Gastrocnemius medialis (tissue), 4 donors: ENCODE results near the gene KRTAP22-1. TPM values are rescaled to one million over a fixed set of nuclear protein-coding genes. Genes with fewer than 3 reads are reported as not detected.

Experiments
- ATAC-seq, 2 donors: fragments of 150-250 bp; one replicate each; pipeline ENCODE4 v1.9.1; 2016
- DNase-seq, 2 donors: peaks; one replicate each; pipeline ENCODE4 v3.0.0-alpha.2; 2019
- H3K27ac ChIP-seq, 4 donors: fragments of 200-600 bp; sonication (generic); 1 replicate in 1 of 4; 2 replicates in 3 of 4; pipeline ENCODE4 v1.5.1; 2016 to 2018; ENCODE audit warnings: mild to moderate bottlenecking in 2 of 4, moderate library complexity in 1 of 4
- H3K27me3 ChIP-seq, 3 donors: fragments of 200-600 bp; sonication (generic) in 2 of 3; 1 replicate in 1 of 3; 2 replicates in 2 of 3; pipeline versions ENCODE4 v1.5.1 to v1.6.0; 2016 to 2019; ENCODE audit warnings: mild to moderate bottlenecking in 1 of 3, moderate library complexity in 1 of 3
- H3K36me3 ChIP-seq, 2 donors: fragments of 200-600 bp; sonication (generic) in 1 of 2; one replicate each; pipeline ENCODE4 v1.5.1; 2017 to 2018
- H3K4me1 ChIP-seq, 2 donors: fragments of 200-600 bp; sonication (generic) in 1 of 2; one replicate each; pipeline ENCODE4 v1.5.1; 2016 to 2017; ENCODE audit warnings: mild to moderate bottlenecking in 2 of 2
- H3K4me3 ChIP-seq, 4 donors: fragments of 200-600 bp; sonication (generic) in 3 of 4; 1 replicate in 1 of 4; 2 replicates in 3 of 4; pipeline ENCODE4 v1.5.1; 2016 to 2019; ENCODE audit warnings: mild to moderate bottlenecking in 2 of 4
- H3K9me3 ChIP-seq, 3 donors: fragments of 200-600 bp; sonication (generic) in 2 of 3; 1 replicate in 1 of 3; 2 replicates in 2 of 3; pipeline ENCODE4 v1.5.1; 2016 to 2019
- POLR2A ChIP-seq, 2 donors: fragments of 450-650 bp; IDR thresholded peaks; one replicate each; pipeline ENCODE4 v1.6.1; 2017; ENCODE audit warnings: antibody characterized with exemption in 2 of 2, mild to moderate bottlenecking in 2 of 2, moderate library complexity in 2 of 2
- in situ Hi-C, 4 donors: fragments of 200-750 bp; cut with MboI; loops; one replicate each; pipeline versions ENCODE4 v1.15.0 to v1.8.0; 2017; ENCODE audit warnings: low sequenced_read_pairs in 4 of 4
- intact Hi-C: fragments of 100-400 bp; cut with DNase I; formaldehyde crosslinking; loops from one replicate; pipeline ENCODE4 v1.15.1; 2023; ENCODE audit warnings: low total_unique reads
- total RNA-seq, 4 donors: library from RNA; depleted of rRNA; stranded (reverse); fragments of >200 nt; gene quantifications; one replicate each; pipeline versions ENCODE4 v1.1.0 to v1.2.3, GENCODE V29; 2016
- TF ChIP-seq, protein P1 (sequence below), 5 experiments: fragments of 450-650 bp in 3 of 5; fragments of 200-600 bp in 2 of 5; sonication (generic) in 2 of 5; IDR thresholded peaks in 4 of 5; conservative IDR thresholded peaks in 1 of 5; 1 replicate in 4 of 5; 2 replicates in 1 of 5; pipeline ENCODE4 v1.5.1; 2016 to 2019; ENCODE audit warnings: antibody characterized with exemption in 5 of 5, mild to moderate bottlenecking in 3 of 5, moderate library complexity in 3 of 5

KRTAP22-1 gene
- total RNA-seq, 4 donors from 2014 or later: not detected

DNA sequence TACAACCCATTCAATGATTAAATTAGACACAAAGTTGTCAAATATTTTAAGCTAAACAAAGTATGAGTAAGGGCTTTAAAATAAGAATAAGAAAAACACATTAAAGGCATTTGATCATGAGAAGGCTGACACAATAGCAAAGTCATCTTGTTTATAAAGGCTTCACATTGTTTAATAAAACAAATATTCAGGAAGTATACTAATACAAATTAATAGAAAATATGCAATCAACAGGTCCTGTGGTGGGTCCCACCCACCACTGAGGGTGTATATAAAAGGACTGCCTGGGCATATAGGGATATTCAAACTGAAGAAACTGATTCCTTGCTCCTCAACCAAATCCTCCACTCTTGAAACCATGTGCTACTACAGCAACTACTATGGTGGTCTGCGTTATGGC lies 34.0 kb downstream of the KRTAP22-1 start, which contains the start of gene KRTAP20-2:
Gene KRTAP20-2 (plus strand): TSS at position 301 of the 400 bp plus-strand sequence. CDS start 58 bp downstream, at position 359.
- in situ Hi-C loops: loop anchor here in 1 of 4 donors (10.0 kb wide), 1 partner anchor 60 kb away; no protein-coding TSS in a partner anchor
- DNase-seq (no peak), ATAC-seq (no peak)
- H3K4me3 ChIP-seq: no peak within 1 kb of the TSS
- no peak within 1 kb of the TSS for H3K27ac ChIP-seq
- TF ChIP-seq POLR2A (IDR thresholded peaks at IDR 0.05): no peak
- TF ChIP-seq, protein P1, sequence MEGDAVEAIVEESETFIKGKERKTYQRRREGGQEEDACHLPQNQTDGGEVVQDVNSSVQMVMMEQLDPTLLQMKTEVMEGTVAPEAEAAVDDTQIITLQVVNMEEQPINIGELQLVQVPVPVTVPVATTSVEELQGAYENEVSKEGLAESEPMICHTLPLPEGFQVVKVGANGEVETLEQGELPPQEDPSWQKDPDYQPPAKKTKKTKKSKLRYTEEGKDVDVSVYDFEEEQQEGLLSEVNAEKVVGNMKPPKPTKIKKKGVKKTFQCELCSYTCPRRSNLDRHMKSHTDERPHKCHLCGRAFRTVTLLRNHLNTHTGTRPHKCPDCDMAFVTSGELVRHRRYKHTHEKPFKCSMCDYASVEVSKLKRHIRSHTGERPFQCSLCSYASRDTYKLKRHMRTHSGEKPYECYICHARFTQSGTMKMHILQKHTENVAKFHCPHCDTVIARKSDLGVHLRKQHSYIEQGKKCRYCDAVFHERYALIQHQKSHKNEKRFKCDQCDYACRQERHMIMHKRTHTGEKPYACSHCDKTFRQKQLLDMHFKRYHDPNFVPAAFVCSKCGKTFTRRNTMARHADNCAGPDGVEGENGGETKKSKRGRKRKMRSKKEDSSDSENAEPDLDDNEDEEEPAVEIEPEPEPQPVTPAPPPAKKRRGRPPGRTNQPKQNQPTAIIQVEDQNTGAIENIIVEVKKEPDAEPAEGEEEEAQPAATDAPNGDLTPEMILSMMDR (IDR thresholded peaks at IDR 0.05 in 4 of 5, conservative IDR thresholded peaks at IDR 0.05 in 1 of 5): no peak
- H3K4me1 ChIP-seq: no peaks in the 10 kb centered on the region
- no peaks in the 10 kb centered on the region for H3K27me3 ChIP-seq
- H3K36me3 ChIP-seq: no peaks in the 10 kb centered on the region
- no peaks in the 10 kb centered on the region for H3K9me3 ChIP-seq
- intact Hi-C loops: no loop called here

DNA sequence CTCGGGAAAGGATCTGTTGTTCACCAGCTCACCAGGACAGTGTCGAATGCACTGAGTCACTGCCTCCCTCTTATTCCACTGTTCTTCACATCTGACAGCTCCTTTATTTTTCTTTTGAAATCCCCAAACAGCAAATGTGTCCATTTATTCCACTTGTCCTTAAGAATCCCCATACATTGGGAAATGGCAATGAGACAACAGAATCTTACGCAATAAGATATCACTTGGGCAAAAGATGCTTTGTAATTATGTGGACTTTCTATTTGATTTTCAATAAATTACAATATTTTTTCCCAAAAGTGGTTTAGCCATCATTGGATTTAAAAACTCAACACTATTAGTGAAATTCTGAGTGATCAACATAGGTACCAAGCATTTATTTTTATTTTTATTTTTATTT lies 37.8 kb downstream of the KRTAP22-1 start:
- DNase-seq: no peak

DNA sequence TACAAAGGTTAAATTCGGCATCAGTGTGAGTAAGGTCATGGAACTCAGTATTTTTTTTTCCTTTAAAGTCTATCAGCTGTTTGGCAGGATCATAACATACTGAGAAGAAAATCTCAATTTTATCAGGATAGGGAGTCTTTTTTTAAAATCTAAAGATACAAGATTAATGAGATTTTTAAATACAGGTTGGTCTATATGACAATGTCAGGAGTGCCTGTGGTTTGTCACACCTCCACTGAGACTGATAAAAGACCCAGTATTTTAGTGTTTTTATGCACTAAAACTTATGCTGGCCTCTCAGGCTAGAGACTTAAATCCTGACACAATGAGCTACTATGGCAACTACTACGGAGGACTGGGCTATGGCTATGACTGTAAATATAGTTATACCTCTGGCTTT lies 41.7 kb downstream of the KRTAP22-1 start, which contains the start of gene KRTAP20-3:
Gene KRTAP20-3 (plus strand): TSS at position 301 of the 400 bp plus-strand sequence.
- Histone ChIP-seq H3K27me3 (no peaks in the 10 kb centered on the region), H3K4me1 (no peaks in the 10 kb centered on the region), H3K9me3 (no peaks in the 10 kb centered on the region), H3K36me3 (no peaks in the 10 kb centered on the region), H3K4me3 (no peak within 1 kb of the TSS), H3K27ac (no peak within 1 kb of the TSS)
- in situ Hi-C loops (no loop called here), intact Hi-C loops (no loop called here)
- no peak for TF ChIP-seq POLR2A (IDR thresholded peaks at IDR 0.05)
- TF ChIP-seq, protein P1 (IDR thresholded peaks at IDR 0.05 in 4 of 5, conservative IDR thresholded peaks at IDR 0.05 in 1 of 5): no peak
- DNase-seq: no peak
- no peak for ATAC-seq

More for the DNA sequence above, 37.8 kb downstream of the KRTAP22-1 start:
- Histone ChIP-seq H3K27me3 (no peaks in the 10 kb centered on the region), H3K4me3 (no peak overlapping the region), H3K4me1 (no peaks in the 10 kb centered on the region), H3K9me3 (no peaks in the 10 kb centered on the region), H3K27ac (no peak overlapping the region), H3K36me3 (no peaks in the 10 kb centered on the region)
- TF ChIP-seq, protein P1 (IDR thresholded peaks at IDR 0.05 in 4 of 5, conservative IDR thresholded peaks at IDR 0.05 in 1 of 5): no peak
- no peak for TF ChIP-seq POLR2A (IDR thresholded peaks at IDR 0.05)
- in situ Hi-C loops: loop anchor here in 1 of 4 donors (10.0 kb wide), 1 partner anchor 56 kb away; no protein-coding TSS in a partner anchor
- intact Hi-C loops: no loop called here
- ATAC-seq: no peak

DNA sequence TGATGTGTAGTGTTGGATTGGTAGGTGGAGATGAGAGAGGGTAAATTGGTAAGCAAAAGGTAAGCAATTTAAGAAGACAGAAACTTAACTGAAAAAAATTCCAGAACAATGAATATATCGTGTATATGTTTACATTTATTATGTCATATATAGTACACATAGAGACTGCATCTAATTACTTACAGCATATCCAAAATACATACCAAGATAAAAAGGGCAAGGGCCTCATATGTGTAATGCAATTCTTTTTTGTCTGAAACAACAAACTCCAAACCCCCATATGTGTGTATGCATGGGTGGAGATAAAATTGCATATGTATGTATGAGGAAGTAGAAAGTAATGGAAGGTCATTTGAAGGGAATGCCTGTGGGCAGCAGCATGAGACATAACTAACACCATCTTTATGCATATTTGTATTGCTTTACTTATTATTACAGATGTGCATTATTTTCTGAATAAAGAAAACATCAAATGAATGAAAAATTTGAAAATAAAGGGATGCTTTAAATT lies 46.1 kb downstream of the KRTAP22-1 start:
- in situ Hi-C loops: no loop called here
- ATAC-seq: no peak
- no peaks in the 10 kb centered on the region for H3K27me3 ChIP-seq
- no peak overlapping the region for H3K4me3 ChIP-seq
- H3K36me3 ChIP-seq: no peaks in the 10 kb centered on the region
- no peaks in the 10 kb centered on the region for H3K4me1 ChIP-seq
- H3K27ac ChIP-seq: no peak overlapping the region
- no peaks in the 10 kb centered on the region for H3K9me3 ChIP-seq
- intact Hi-C loops: no loop called here
- DNase-seq: no peak
- TF ChIP-seq POLR2A (IDR thresholded peaks at IDR 0.05): no peak
- TF ChIP-seq, protein P1 (IDR thresholded peaks at IDR 0.05 in 4 of 5, conservative IDR thresholded peaks at IDR 0.05 in 1 of 5): no peak

Other genes with a start within 250 kb of the KRTAP22-1 start
- gene KRTAP13-2, start 228.8 kb upstream of the KRTAP22-1 start, total RNA-seq: not detected
- not detected for gene KRTAP13-1, start 205.1 kb upstream of the KRTAP22-1 start, total RNA-seq
- gene KRTAP13-3, start 175.2 kb upstream of the KRTAP22-1 start, total RNA-seq: not detected
- gene KRTAP13-4, start 170.9 kb upstream of the KRTAP22-1 start, total RNA-seq: not detected
- not detected for gene KRTAP15-1, start 160.8 kb upstream of the KRTAP22-1 start, total RNA-seq
- gene KRTAP19-1, start 120.7 kb upstream of the KRTAP22-1 start, total RNA-seq: not detected
- not detected for gene KRTAP19-2, start 113.7 kb upstream of the KRTAP22-1 start, total RNA-seq
- gene KRTAP19-3, start 109.1 kb upstream of the KRTAP22-1 start, total RNA-seq: 10 to 100 TPM in 1 of 4 donors, 1 to 10 TPM in 2, not detected in 1; 1.0 to 12.9 (median 5.0) TPM
- not detected for gene KRTAP19-4, start 103.9 kb upstream of the KRTAP22-1 start, total RNA-seq
- gene KRTAP19-5, start 98.9 kb upstream of the KRTAP22-1 start, total RNA-seq: not detected
- gene KRTAP19-6, start 59.2 kb upstream of the KRTAP22-1 start, total RNA-seq: not detected
- not detected for gene KRTAP19-7, start 39.8 kb upstream of the KRTAP22-1 start, total RNA-seq
- not detected for gene KRTAP22-2, start 10.7 kb upstream of the KRTAP22-1 start, total RNA-seq
- not detected for gene KRTAP6-3, start 8.6 kb upstream of the KRTAP22-1 start, total RNA-seq
- gene KRTAP6-2, start 2.2 kb upstream of the KRTAP22-1 start, total RNA-seq: not detected
- gene KRTAP6-1, start 12.8 kb downstream of the KRTAP22-1 start, total RNA-seq: not detected
- not detected for gene KRTAP20-1, start 15.3 kb downstream of the KRTAP22-1 start, total RNA-seq
- not detected for gene KRTAP20-4, start 19.5 kb downstream of the KRTAP22-1 start, total RNA-seq
- gene KRTAP20-2, start 34.1 kb downstream of the KRTAP22-1 start, total RNA-seq: not detected
- not detected for gene KRTAP20-3, start 41.8 kb downstream of the KRTAP22-1 start, total RNA-seq
- gene KRTAP21-3, start 117.7 kb downstream of the KRTAP22-1 start, total RNA-seq: not detected
- gene KRTAP21-2, start 146.2 kb downstream of the KRTAP22-1 start, total RNA-seq: not detected
- not detected for gene KRTAP21-1, start 154.3 kb downstream of the KRTAP22-1 start, total RNA-seq
- gene KRTAP8-1, start 212.2 kb downstream of the KRTAP22-1 start, total RNA-seq: not detected
- gene KRTAP7-1, start 228.7 kb downstream of the KRTAP22-1 start, total RNA-seq: not detected